Measurements from ENCODE around the gene PRRT2. TPM values are rescaled to one million over a fixed set of nuclear protein-coding genes. Genes with fewer than 3 reads are reported as not detected.

The PRRT2 gene
- total RNA-seq, 4 donors from 2014 or later: 10.0 to 28.4 (median 18.5) TPM

GRCh38 chr16:29852654-29853053 is 40.7 kb downstream of the PRRT2 start:
- TF ChIP-seq POLR2A (IDR thresholded peaks at IDR 0.05) (no peak), CTCF (IDR thresholded peaks at IDR 0.05) (no peak), EP300 (IDR thresholded peaks at IDR 0.05) (peak; percentile 54 to 69)
- H3K27ac ChIP-seq: peak overlapping the region; percentile 35 to 81 (median 62)
- 22 to 25% methylated on average over 7 of the region's 7 CpGs for WGBS, 2 donors

GRCh38 chr16:29854520-29855100 is 42.6 kb downstream of the PRRT2 start:
- no peak for TF ChIP-seq POLR2A (IDR thresholded peaks at IDR 0.05)
- no peak for TF ChIP-seq EP300 (IDR thresholded peaks at IDR 0.05)
- TF ChIP-seq CTCF (IDR thresholded peaks at IDR 0.05): no peak
- no peaks in the 10 kb centered on the region for H3K9me3 ChIP-seq
- peaks cover 0 to 31% (median 0%) of the 10 kb centered on the region in 4 donors for H3K4me1 ChIP-seq
- H3K27ac ChIP-seq: peak overlapping the region in 1 of 4 donors; percentile 81
- H3K36me3 ChIP-seq: peaks cover 3 to 22% (median 3%) of the 10 kb centered on the region in 3 donors
- H3K4me3 ChIP-seq: no peak overlapping the region
- H3K27me3 ChIP-seq: no peaks in the 10 kb centered on the region
- no peak for DNase-seq (ENCODE audit: low spot score in 2 of 2)
- 88 to 91% methylated on average over 5 of the region's 5 CpGs for WGBS, 2 donors

More at GRCh38 chr16:29852654-29853053, 40.7 kb downstream of the PRRT2 start:
- peaks cover 0 to 10% (median 2%) of the 10 kb centered on the region in 3 donors for H3K36me3 ChIP-seq
- H3K4me1 ChIP-seq: peaks cover 0 to 38% (median 0%) of the 10 kb centered on the region in 4 donors
- no peaks in the 10 kb centered on the region for H3K27me3 ChIP-seq
- no peak for DNase-seq (ENCODE audit: low spot score in 2 of 2)
- H3K9me3 ChIP-seq: no peaks in the 10 kb centered on the region
- H3K4me3 ChIP-seq: no peak overlapping the region

GRCh38 chr16:29857133-29857760 is 45.3 kb downstream of the PRRT2 start:
- no peaks in the 10 kb centered on the region for H3K9me3 ChIP-seq
- H3K27ac ChIP-seq: peak overlapping the region in 1 of 4 donors; percentile 37
- peaks cover 3 to 40% (median 8%) of the 10 kb centered on the region in 3 donors for H3K36me3 ChIP-seq
- no peaks in the 10 kb centered on the region for H3K27me3 ChIP-seq
- WGBS, 2 donors: 76 to 78% methylated on average over 7 of the region's 7 CpGs
- DNase-seq (ENCODE audit: low spot score in 2 of 2): no peak
- TF ChIP-seq CTCF (IDR thresholded peaks at IDR 0.05): no peak
- TF ChIP-seq EP300 (IDR thresholded peaks at IDR 0.05): no peak
- TF ChIP-seq POLR2A (IDR thresholded peaks at IDR 0.05): no peak
- H3K4me1 ChIP-seq: peaks cover 0 to 45% (median 13%) of the 10 kb centered on the region in 4 donors
- H3K4me3 ChIP-seq: no peak overlapping the region

GRCh38 chr16:29858149-29858849 is 46.3 kb downstream of the PRRT2 start:
- Histone ChIP-seq H3K27me3 (no peaks in the 10 kb centered on the region), H3K27ac (peak overlapping the region in 1 of 4 donors; percentile 10), H3K4me3 (no peak overlapping the region), H3K36me3 (peaks cover 3 to 40% (median 8%) of the 10 kb centered on the region in 3 donors), H3K4me1 (peaks cover 0 to 37% (median 13%) of the 10 kb centered on the region in 4 donors), H3K9me3 (no peaks in the 10 kb centered on the region)
- WGBS, 2 donors: 55 to 57% methylated on average over 10 of the region's 10 CpGs
- TF ChIP-seq EP300 (IDR thresholded peaks at IDR 0.05) (no peak), CTCF (IDR thresholded peaks at IDR 0.05) (no peak), POLR2A (IDR thresholded peaks at IDR 0.05) (no peak)
- DNase-seq (ENCODE audit: low spot score in 2 of 2): no peak
